Loucy (cell line): ENCODE measurements around the gene NAGS.
"Not testable (repeated sequence)": the region's sequence is repeated elsewhere in the genome, so short reads cannot be mapped to it uniquely, and the experiment has no call there.

Experiments
- H2AFZ ChIP-seq: fragments of 200-600 bp; sonication (generic); 2 replicates; pipeline ENCODE4 v1.6.0; 2016; ENCODE audit warnings: antibody characterized with exemption, mild to moderate bottlenecking, low read length, moderate library complexity
- H3F3A ChIP-seq: fragments of 200-600 bp; 2 replicates; pipeline ENCODE4 v1.6.0; 2016; ENCODE audit warnings: antibody characterized with exemption, low read depth, mild to moderate bottlenecking
- H3K27me3 ChIP-seq: fragments of 200-600 bp; sonication (generic); 2 replicates; pipeline ENCODE4 v1.6.1; 2014; ENCODE audit warnings: low read length, mild to moderate bottlenecking; ENCODE audit not compliant: insufficient read depth, poor library complexity, severe bottlenecking
- H3K36me3 ChIP-seq: fragments of 200-600 bp; sonication (generic); 2 replicates; pipeline ENCODE4 v1.6.1; 2016; ENCODE audit warnings: low read length; ENCODE audit not compliant: insufficient read depth
- H3K4me1 ChIP-seq: fragments of 200-600 bp; sonication (generic); 2 replicates; pipeline ENCODE4 v1.5.1; 2014; ENCODE audit warnings: low read length, mild to moderate bottlenecking; ENCODE audit not compliant: insufficient read depth, poor library complexity, severe bottlenecking
- H3K4me2 ChIP-seq: fragments of 200-600 bp; sonication (generic); 2 replicates; pipeline ENCODE4 v1.6.0; 2014; ENCODE audit warnings: antibody characterized with exemption, low read length, low read depth, mild to moderate bottlenecking; ENCODE audit not compliant: poor library complexity, severe bottlenecking
- H3K4me3 ChIP-seq: fragments of 200-600 bp; sonication (generic); 2 replicates; pipeline ENCODE4 v1.5.1; 2014; ENCODE audit warnings: low read length, mild to moderate bottlenecking, mixed read lengths; ENCODE audit not compliant: poor library complexity, severe bottlenecking
- H3K79me2 ChIP-seq: fragments of 200-600 bp; sonication (generic); 2 replicates; pipeline ENCODE4 v1.6.1; 2014; ENCODE audit warnings: low read length; ENCODE audit not compliant: insufficient read depth
- H3K9ac ChIP-seq: fragments of 200-600 bp; sonication (generic); 2 replicates; pipeline ENCODE4 v1.6.0; 2014; ENCODE audit warnings: mild to moderate bottlenecking, low read depth, low read length, moderate library complexity; ENCODE audit not compliant: poor library complexity, severe bottlenecking
- H3K9me2 ChIP-seq: fragments of 200-600 bp; sonication (generic); replicated peaks from 2 replicates; pipeline ENCODE4 v1.6.1; 2016; ENCODE audit warnings: low read depth, low read length, mixed read lengths
- H3K9me3 ChIP-seq: fragments of 200-600 bp; sonication (generic); 2 replicates; pipeline ENCODE4 v1.6.1; 2014; ENCODE audit warnings: mild to moderate bottlenecking, antibody characterized with exemption, low read length, low read depth; ENCODE audit not compliant: insufficient read depth
- H4K20me1 ChIP-seq: fragments of 200-600 bp; sonication (generic); 2 replicates; pipeline ENCODE4 v1.6.0; 2014; ENCODE audit warnings: antibody characterized with exemption, low read length, mild to moderate bottlenecking; ENCODE audit not compliant: insufficient read depth, poor library complexity, severe bottlenecking
- EZH2phosphoT487 ChIP-seq: fragments of 200-600 bp; IDR thresholded peaks from 2 replicates; pipeline ENCODE4 v1.6.1; 2018; ENCODE audit warnings: antibody characterized with exemption, mild to moderate bottlenecking, moderate library complexity, borderline replicate concordance
- TF ChIP-seq, protein P1 (sequence below): fragments of 200-600 bp; sonication (generic); conservative IDR thresholded peaks from 2 replicates; pipeline ENCODE4 v1.5.1; 2014; ENCODE audit warnings: mild to moderate bottlenecking, antibody characterized with exemption, low read length

The NAGS gene

DNA sequence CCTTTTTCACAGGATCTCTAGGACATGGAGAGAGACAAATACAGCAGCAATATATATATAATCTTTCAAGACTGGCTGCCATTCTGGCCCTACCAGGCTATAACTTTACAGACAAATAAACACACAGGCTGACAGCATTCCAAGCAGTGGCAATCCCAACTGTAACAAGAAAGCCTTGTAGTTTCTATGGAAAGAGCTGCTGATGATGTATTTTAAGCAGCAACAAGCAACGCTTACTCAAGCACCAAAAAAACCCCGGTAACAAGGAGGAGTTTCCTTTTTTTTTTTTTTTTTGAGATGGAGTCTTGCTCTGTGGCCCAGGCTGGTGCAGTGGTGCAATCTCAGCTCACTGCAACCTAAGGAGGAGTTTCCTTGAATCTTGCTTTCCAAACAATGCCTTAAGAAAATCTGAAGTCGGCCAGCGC lies 38.9 kb downstream of the NAGS start:
- no peak overlapping the region for H3K9ac ChIP-seq
- no peaks in the 10 kb centered on the region for H3F3A ChIP-seq
- TF ChIP-seq, protein P1, sequence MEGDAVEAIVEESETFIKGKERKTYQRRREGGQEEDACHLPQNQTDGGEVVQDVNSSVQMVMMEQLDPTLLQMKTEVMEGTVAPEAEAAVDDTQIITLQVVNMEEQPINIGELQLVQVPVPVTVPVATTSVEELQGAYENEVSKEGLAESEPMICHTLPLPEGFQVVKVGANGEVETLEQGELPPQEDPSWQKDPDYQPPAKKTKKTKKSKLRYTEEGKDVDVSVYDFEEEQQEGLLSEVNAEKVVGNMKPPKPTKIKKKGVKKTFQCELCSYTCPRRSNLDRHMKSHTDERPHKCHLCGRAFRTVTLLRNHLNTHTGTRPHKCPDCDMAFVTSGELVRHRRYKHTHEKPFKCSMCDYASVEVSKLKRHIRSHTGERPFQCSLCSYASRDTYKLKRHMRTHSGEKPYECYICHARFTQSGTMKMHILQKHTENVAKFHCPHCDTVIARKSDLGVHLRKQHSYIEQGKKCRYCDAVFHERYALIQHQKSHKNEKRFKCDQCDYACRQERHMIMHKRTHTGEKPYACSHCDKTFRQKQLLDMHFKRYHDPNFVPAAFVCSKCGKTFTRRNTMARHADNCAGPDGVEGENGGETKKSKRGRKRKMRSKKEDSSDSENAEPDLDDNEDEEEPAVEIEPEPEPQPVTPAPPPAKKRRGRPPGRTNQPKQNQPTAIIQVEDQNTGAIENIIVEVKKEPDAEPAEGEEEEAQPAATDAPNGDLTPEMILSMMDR = no peak
- TF ChIP-seq EZH2phosphoT487 = no peak
- H3K9me2 ChIP-seq = no peaks in the 10 kb centered on the region
- H3K4me2 ChIP-seq = no peak overlapping the region
- H3K9me3 ChIP-seq = no peaks in the 10 kb centered on the region
- H3K4me3 ChIP-seq = no peak overlapping the region
- H2AFZ ChIP-seq = no peak overlapping the region
- no peaks in the 10 kb centered on the region for H3K4me1 ChIP-seq
- peaks cover 26% of the 10 kb centered on the region; the same call in 1 of the 2 replicates for H3K36me3 ChIP-seq
- no peaks in the 10 kb centered on the region for H3K27me3 ChIP-seq
- peaks cover 32% of the 10 kb centered on the region for H4K20me1 ChIP-seq
- H3K79me2 ChIP-seq = peaks cover 61% of the 10 kb centered on the region

DNA sequence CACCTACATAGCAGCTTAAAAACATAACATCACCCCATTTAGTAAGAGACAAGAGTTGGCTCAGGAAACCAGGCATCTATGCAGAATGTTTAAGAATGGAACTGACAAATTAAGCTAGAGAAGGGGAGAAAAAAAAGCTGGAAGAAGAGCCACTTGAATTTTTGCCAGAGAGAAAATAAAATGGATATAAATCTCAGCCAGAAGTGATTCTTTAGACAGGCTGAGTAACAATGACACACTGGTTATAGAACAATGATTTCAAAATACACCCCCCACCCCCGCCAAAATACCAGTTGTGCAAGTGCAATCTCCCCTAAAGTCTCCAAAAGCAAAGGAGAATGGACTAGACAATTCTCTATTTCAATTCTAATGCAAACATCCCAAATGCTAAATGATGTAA lies 39.6 kb downstream of the NAGS start:
- H3K36me3 ChIP-seq = peaks cover 26% of the 10 kb centered on the region; the same call in 1 of the 2 replicates
- H3K4me3 ChIP-seq = no peak overlapping the region
- H3K79me2 ChIP-seq = peaks cover 69% of the 10 kb centered on the region
- no peaks in the 10 kb centered on the region for H3K9me2 ChIP-seq
- H3K4me2 ChIP-seq = no peak overlapping the region
- H2AFZ ChIP-seq = no peak overlapping the region
- TF ChIP-seq EZH2phosphoT487 = no peak
- TF ChIP-seq, protein P1 = no peak
- no peaks in the 10 kb centered on the region for H3K4me1 ChIP-seq
- H3K9ac ChIP-seq = no peak overlapping the region
- no peaks in the 10 kb centered on the region for H3F3A ChIP-seq
- H3K27me3 ChIP-seq = no peaks in the 10 kb centered on the region
- no peaks in the 10 kb centered on the region for H3K9me3 ChIP-seq
- peaks cover 37% of the 10 kb centered on the region for H4K20me1 ChIP-seq

DNA sequence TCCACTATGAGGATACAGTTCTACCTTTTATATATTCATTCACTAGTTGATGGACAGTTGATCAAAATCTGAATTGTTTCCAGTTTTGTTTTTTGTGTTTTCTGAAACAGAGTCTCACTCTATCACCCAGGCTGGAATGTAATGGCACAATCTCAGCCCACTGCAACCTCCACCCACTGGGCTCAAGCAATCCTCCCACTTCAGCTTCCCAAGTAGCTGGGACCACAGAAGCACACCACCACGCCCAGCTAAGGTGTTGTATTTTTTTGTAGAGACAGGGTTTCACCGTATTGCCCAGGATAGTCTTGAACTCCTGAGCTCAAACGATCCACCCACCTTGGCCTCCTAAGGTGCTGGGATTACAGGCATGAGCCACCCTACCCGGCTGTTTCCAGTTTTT lies 41.1 kb downstream of the NAGS start:
- H3K4me2 ChIP-seq = no peak overlapping the region
- H2AFZ ChIP-seq = no peak overlapping the region
- H3K9me2 ChIP-seq = no peaks in the 10 kb centered on the region
- no peak overlapping the region for H3K4me3 ChIP-seq
- H3K27me3 ChIP-seq = no peaks in the 10 kb centered on the region
- H3K9ac ChIP-seq = no peak overlapping the region
- H4K20me1 ChIP-seq = peaks cover 34% of the 10 kb centered on the region
- peaks cover 28% of the 10 kb centered on the region; the same call in 1 of the 2 replicates for H3K36me3 ChIP-seq
- H3K79me2 ChIP-seq = peaks cover 71% of the 10 kb centered on the region
- H3K4me1 ChIP-seq = no peaks in the 10 kb centered on the region
- H3F3A ChIP-seq = no peaks in the 10 kb centered on the region
- no peaks in the 10 kb centered on the region for H3K9me3 ChIP-seq
- TF ChIP-seq EZH2phosphoT487 = no peak
- TF ChIP-seq, protein P1 = no peak

DNA sequence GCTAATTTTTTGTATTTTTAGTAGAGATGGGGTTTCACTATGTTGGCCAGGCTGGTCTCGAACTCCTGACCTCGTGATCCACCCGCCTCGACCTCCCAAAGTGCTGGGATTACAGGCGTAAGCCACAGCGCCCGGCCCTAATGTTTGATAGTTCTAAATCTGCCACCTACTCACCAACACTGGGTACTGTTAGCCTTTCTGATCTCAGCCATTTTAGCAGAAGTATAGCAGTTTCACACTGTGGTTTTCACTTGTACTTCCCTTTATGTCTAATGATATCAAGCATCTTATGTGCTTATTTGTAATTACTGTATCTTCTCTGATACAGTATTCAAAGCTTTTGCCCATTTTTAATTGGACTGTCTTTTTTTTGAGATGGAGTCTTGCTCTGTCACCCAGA lies 42.5 kb downstream of the NAGS start:
- H3K4me2 ChIP-seq, H3K9me2 ChIP-seq, H3K4me3 ChIP-seq, H3F3A ChIP-seq, H3K27me3 ChIP-seq, H2AFZ ChIP-seq, H3K9me3 ChIP-seq, H3K9ac ChIP-seq, H3K4me1 ChIP-seq: not testable (repeated sequence)
- peaks cover 67% of the 10 kb centered on the region for H3K79me2 ChIP-seq
- H3K36me3 ChIP-seq = peaks cover 42% of the 10 kb centered on the region; the same call in 1 of the 2 replicates
- peaks cover 23% of the 10 kb centered on the region for H4K20me1 ChIP-seq
